ENCODE results near the gene GYPC.
"Not testable (repeated sequence)": the region's sequence is repeated elsewhere in the genome, so short reads cannot be mapped to it uniquely, and the experiment has no call there.

The GYPC gene

GRCh38 chr2:126668254-126668653 is 12.3 kb downstream of the GYPC start:
- no peak for DNase-seq

- peak in 1 of 51 donors; percentile 10 for DNase-seq
Measured at GRCh38 chr2:126669772-126670171, 13.8 kb downstream of the GYPC start.

- no peak for DNase-seq
Measured at GRCh38 chr2:126671488-126671887, 15.5 kb downstream of the GYPC start.

DNA sequence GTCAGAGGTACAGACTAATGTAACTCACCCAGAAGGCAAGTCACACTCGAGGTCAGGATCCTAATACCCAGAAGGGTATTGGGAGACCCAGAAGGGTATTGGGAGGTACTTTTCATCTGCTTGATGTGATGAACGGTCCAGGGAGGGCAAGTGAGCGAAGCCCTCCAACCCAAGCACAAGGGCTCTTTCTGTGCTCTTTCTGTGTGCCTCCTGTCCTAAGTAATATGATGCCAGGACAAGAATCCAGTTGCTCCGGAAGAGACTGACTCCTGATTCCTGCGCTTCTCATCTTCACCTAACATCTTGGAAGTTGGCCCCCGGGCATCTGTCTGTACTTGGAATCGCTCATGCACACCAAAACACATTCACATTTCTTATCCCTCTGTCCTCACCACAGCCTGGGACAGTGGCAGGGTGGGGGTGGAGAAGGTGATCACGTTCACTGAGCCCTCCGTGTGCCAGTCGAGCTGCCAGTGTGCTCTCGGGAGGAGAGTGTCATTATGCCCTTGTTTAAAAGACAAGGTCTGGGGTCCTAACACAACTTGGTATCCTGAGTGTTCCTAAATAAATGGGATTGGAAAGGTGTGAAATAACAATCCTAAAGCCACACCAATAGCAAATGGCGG is 17.1 kb downstream of the GYPC start:
- no peak for DNase-seq

DNA sequence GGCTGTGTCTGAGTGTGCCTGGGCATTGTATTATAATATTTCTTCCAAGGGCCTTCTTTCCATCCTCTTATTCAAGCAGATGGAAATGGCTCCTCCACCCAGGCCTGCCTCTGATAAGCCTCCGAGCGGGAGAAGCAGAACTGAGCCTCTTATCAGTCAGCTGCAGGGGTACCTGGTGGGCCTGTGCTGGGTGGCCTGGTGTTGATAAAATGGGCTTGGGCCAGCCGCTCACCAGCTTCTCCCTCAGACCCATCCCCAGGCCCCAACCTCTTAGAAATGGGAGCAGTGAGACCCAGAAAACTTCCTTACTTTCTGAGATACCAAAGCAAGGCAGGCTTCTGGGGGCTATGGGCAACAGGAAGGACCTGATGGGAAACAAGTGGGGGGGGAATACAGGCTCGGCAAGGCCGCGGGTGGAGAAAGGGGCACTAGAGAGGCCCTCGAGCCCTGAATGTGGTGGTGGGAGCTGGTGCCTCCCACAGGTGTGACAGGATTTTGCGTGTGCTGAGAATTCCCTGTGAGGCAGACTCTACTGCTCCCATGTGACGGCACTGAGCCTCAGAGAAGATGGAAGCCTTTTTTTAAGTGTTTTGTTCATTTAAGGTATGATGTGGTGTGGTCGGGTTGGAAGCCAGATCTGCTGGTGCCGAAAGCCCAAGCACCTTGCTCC is 18.3 kb downstream of the GYPC start:
- no peak for DNase-seq

- no peak for DNase-seq
Measured at GRCh38 chr2:126675637-126676036, 19.7 kb downstream of the GYPC start.

GRCh38 chr2:126676221-126677175 is 20.5 kb downstream of the GYPC start:
- no peak for DNase-seq

DNA sequence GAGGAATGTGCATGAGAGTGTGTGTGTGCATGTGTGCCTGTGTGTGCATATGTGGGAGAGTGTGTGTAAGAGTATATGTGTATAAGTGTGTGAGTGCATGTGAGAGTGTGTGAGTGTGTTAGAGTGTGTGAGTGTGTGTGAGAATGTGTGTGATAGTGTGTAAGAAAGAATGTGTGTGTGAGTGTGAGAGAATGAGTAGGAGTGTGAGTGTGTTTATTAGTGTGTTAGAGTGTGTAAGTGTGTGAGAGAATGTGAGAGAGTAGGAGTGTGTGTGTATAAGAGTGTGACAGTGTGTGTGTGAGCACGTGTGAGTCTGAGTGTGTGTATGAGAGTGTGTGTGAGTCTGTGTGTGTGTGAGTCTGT is 21.2 kb downstream of the GYPC start:
- DNase-seq, result no peak

GRCh38 chr2:126678269-126679065 is 22.5 kb downstream of the GYPC start:
- DNase-seq, result no peak

- no peak for DNase-seq
Measured at GRCh38 chr2:126679094-126679713, 23.2 kb downstream of the GYPC start.

DNA sequence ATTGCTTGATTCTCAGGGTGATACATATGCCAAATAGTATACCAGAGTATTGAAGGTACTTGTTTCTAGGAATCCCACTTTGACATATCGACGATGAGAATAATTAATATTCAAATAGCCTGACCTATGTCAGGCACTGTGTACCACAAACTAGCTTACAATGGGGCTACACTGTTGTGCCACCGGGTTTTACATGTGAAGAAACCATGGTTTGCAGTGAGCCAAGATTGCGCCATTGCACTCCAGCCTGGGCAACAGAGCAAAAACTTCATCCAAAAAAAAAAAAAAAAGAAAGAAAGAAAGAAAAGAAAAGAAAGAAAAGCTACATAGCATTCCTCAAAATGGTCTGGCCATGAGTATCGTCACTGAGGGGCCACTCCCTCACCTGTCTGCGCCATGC is 25.5 kb downstream of the GYPC start:
- DNase-seq, result no peak

- DNase-seq, result no peak
Measured at GRCh38 chr2:126685629-126686028, 29.7 kb downstream of the GYPC start.

- DNase-seq, result no peak
Measured at GRCh38 chr2:126686286-126686685, 30.3 kb downstream of the GYPC start.

DNA sequence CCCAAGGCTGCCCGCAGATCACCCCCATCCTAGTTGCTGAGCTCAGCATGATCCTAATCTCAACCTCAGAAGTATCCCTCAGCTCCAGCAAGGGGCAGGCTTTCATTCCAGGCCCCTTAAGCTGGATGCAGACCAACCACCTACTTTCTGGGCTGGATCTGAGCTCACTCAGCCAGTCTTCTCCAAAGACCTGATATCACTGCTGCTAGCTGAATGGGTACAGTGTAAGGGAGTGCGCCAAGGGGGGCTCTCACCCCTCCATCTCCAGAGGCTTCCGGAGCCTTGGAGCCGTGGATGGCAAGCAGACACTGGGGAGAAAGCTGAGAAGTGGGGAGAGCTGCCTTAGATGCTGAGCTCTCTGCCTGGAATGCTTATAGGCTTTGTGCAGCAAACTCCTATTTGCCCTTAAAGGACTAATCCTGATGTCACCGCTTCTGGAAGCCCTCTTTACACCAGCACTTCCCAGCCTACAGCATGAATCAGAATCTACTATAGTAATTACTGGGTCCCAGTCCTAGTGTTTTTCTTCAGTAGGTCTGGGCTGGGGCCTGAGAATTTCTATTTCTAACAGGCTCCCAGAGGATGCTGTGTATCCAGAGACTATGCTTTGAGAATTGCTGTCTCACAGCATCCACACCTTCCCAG is 31.0 kb downstream of the GYPC start:
- no peak for DNase-seq

GRCh38 chr2:126687503-126687902 is 31.5 kb downstream of the GYPC start:
- DNase-seq, result no peak

- DNase-seq, result not testable (repeated sequence)
Measured at GRCh38 chr2:126688594-126688993, 32.6 kb downstream of the GYPC start.

DNA sequence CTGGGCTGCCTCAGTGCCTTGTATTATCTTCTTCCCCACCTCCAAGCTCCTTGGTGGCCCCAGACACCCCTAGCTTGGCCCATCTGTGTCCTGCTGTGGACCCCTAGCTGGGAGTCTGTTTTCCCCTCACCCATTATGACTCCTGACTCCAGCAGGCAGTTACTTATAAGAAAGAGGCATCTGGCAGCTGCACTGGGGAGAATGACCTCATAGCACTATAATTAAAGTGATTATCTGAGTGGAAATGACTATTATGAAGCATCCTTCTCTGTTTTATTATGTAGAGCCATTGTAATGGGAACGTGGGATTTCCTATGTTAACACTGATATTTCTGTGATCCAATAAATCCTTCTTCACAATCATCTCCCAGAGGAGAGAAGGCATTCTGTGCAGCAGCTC is 36.3 kb downstream of the GYPC start:
- DNase-seq, result not testable (repeated sequence)

DNA sequence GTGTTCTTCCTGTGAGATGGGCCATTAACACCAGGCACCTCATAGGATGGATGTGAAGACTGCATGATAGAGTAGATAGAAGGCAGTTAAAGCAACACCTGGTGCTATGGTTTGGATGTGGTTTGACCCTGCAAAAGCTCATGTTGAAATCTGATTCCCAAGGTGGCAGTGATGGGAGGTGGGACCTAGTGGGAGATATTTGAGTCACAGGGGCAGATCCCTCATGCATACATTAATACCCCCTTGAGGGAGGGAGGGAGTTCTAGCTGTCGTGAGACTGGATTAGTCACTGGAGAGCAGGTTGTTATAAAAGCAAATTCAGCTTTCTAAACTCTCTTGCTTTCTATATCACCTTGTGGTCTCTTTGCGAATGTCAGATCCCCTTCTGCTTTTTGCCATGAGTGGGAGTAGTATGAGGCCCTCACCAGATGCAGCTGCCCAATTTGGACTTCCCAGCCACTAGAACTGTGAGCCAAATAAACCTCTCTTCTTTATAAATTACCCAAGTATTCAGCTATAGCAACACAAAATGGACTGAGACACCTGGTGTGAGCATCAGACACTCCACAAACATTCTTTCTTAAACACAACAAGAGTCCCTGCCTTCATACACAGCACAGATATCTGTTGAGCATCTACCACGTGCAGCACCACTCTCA is 37.1 kb downstream of the GYPC start:
- DNase-seq, result not testable (repeated sequence)

DNA sequence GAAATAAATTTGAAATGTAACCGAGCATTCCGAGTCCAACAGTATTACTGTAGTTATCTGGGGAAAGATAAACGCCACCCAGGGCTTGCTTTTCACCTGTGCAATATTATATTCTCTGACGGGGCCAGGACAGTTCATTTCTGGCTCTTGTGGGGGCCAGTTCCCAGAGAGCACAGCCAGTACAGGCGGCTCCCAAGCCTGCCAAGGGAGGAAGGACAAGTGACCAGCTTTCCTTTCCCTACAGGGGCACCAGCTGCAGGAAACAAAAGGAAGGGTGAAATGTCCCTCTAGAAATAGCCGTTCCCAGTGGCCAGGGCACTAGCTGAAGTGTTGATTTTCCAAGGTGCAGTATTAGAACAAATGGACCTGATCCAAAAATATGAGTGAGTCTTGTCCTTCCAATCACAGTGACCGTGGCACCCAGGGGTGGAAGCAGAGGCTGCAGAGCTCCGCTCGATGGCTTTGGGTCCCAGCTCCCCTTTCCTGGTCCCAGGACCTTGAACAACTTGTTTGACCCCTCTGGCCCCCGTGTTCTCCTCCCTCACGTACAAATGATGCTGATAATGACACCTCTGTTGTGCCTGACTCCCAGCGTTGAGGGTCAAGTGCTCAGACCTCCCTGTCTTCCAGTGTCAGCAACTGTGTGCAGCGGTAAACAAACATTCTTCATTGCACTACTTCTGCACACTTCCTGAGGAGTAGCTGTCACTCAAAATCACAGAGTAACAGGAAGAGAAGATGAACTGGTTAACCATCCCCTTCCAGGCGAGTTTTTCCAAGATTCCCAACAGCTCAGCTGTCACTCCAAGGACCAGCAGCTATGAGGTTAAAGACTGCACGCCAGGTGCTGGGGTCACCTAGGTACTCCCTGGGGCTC is 40.9 kb downstream of the GYPC start:
- no peak for DNase-seq
